IMR-90 (cell line): ENCODE data around the gene LMAN2L. TPM values are rescaled to one million over a fixed set of nuclear protein-coding genes. Genes with fewer than 3 reads are reported as not detected.
A peak's percentile ranks its signal among the peaks of the same experiment; 100 is the strongest.

Source experiments
- ATAC-seq: fragments of 200-7000 bp; cut with Tn5 transposase; 2 replicates; pipeline ENCODE4 v1.9.1; 2020; ENCODE audit warnings: low read depth, mild to moderate bottlenecking, moderate library complexity
- BruUV-seq: library from RNA; stranded (reverse); fragments of 400-500 nt; replicated peaks from 2 replicates; lab custom pipeline; 2021; lab: Mats Ljungman, UMichigan
- CTCF ChIA-PET: fragments of 300-600 bp; formaldehyde crosslinking; extraction: SDS; loops from one replicate; lab custom pipeline; 2021; ENCODE audit warnings: antibody characterized with exemption; lab: Yijun Ruan, JAX
- POLR2A ChIA-PET: fragments of 300-600 bp; sonication (Branson Sonifier 250); formaldehyde crosslinking; loops from one replicate; lab custom pipeline; 2022; ENCODE audit warnings: antibody characterized with exemption; ENCODE audit not compliant: unreplicated experiment; lab: Charles Lee
- DNase-seq: peaks from one replicate; pipeline ENCODE4 v3.0.0; 2013
- H2AFZ ChIP-seq: replicated peaks from 2 replicates; pipeline ENCODE3; 2013; ENCODE audit warnings: low read length, mild to moderate bottlenecking; ENCODE audit not compliant: poor library complexity
- H2AK5ac ChIP-seq: 2 replicates; pipeline ENCODE4 v1.6.1; 2013; ENCODE audit warnings: low read depth, low read length, inconsistent platforms
- H2AK9ac ChIP-seq: replicated peaks from 2 replicates; pipeline ENCODE3; 2013; ENCODE audit warnings: mild to moderate bottlenecking, low read depth, low read length, moderate library complexity; ENCODE audit not compliant: poor library complexity
- H2BK120ac ChIP-seq: 2 replicates; pipeline ENCODE4 v1.6.1; 2013; ENCODE audit warnings: low read depth, low read length, inconsistent platforms
- H2BK15ac ChIP-seq: 3 replicates; pipeline ENCODE4 v1.6.1; 2013; ENCODE audit warnings: low read depth, low read length, inconsistent platforms
- H2BK20ac ChIP-seq: 2 replicates; pipeline ENCODE4 v1.6.1; 2013; ENCODE audit warnings: low read depth, mild to moderate bottlenecking, inconsistent platforms, low read length, moderate library complexity
- H2BK5ac ChIP-seq: 2 replicates; pipeline ENCODE4 v1.6.1; 2013; ENCODE audit warnings: mild to moderate bottlenecking, low read depth, low read length, inconsistent platforms; ENCODE audit not compliant: poor library complexity, severe bottlenecking
- H3K14ac ChIP-seq: replicated peaks from 2 replicates; pipeline ENCODE4 v1.6.1; 2013; ENCODE audit warnings: low read depth, low read length, inconsistent platforms
- H3K18ac ChIP-seq: 2 replicates; pipeline ENCODE4 v1.6.1; 2013; ENCODE audit warnings: low read depth, low read length, control low read depth
- H3K23ac ChIP-seq: 2 replicates; pipeline ENCODE4 v1.6.1; 2013; ENCODE audit warnings: low read depth, low read length, inconsistent platforms
- H3K27ac ChIP-seq: 2 replicates; pipeline ENCODE4 v1.5.1; 2013; ENCODE audit warnings: mild to moderate bottlenecking, control low read depth, low read length; ENCODE audit not compliant: insufficient read depth
- H3K27me3 ChIP-seq: 2 replicates; pipeline ENCODE4 v1.6.1; 2013; ENCODE audit warnings: low read length; ENCODE audit not compliant: control insufficient read depth, insufficient read depth
- H3K36me3 ChIP-seq: 2 replicates; pipeline ENCODE4 v1.6.1; 2013; ENCODE audit warnings: low read length, mixed read lengths; ENCODE audit not compliant: control insufficient read depth, insufficient read depth
- H3K4ac ChIP-seq: 2 replicates; pipeline ENCODE4 v1.6.1; 2013; ENCODE audit warnings: low read depth, low read length, inconsistent platforms
- H3K4me1 ChIP-seq: 2 replicates; pipeline ENCODE4 v1.6.1; 2013; ENCODE audit warnings: low read length, mixed read lengths; ENCODE audit not compliant: control insufficient read depth, insufficient read depth
- H3K4me2 ChIP-seq: 2 replicates; pipeline ENCODE4 v1.6.1; 2013; ENCODE audit warnings: low read depth, mild to moderate bottlenecking, control low read depth, low read length, moderate library complexity
- H3K4me3 ChIP-seq: 2 replicates; pipeline ENCODE4 v1.5.1; 2013; ENCODE audit warnings: low read depth, mild to moderate bottlenecking, control low read depth, low read length, moderate library complexity; ENCODE audit not compliant: insufficient read depth
- H3K56ac ChIP-seq: 2 replicates; pipeline ENCODE4 v1.6.1; 2013; ENCODE audit warnings: low read length, inconsistent platforms; ENCODE audit not compliant: insufficient read depth; ENCODE audit errors: extremely low read depth
- H3K79me1 ChIP-seq, 2 experiments: 2 replicates each; pipeline ENCODE4 v1.6.1; 2013; ENCODE audit warnings: low read length in 2 of 2, inconsistent platforms in 1 of 2, low read depth in 1 of 2
- H3K9ac ChIP-seq: 2 replicates; pipeline ENCODE4 v1.6.1; 2013; ENCODE audit warnings: low read depth, low read length, control low read depth
- H3K9me1 ChIP-seq: 2 replicates; pipeline ENCODE4 v1.6.1; 2013; ENCODE audit warnings: low read length, inconsistent platforms; ENCODE audit not compliant: insufficient read depth
- H3K9me3 ChIP-seq: 2 replicates; pipeline ENCODE4 v1.6.1; 2013; ENCODE audit warnings: low read length; ENCODE audit not compliant: control insufficient read depth, insufficient read depth
- H4K20me1 ChIP-seq: 2 replicates; pipeline ENCODE4 v1.6.1; 2013; ENCODE audit warnings: low read length, inconsistent platforms; ENCODE audit not compliant: insufficient read depth
- H4K5ac ChIP-seq: 2 replicates; pipeline ENCODE4 v1.6.1; 2013; ENCODE audit warnings: mild to moderate bottlenecking, low read depth, low read length, control low read depth
- H4K8ac ChIP-seq, 2 experiments: 2 replicates each; pipeline ENCODE4 v1.6.1; 2013; ENCODE audit warnings: low read depth in 2 of 2, low read length in 2 of 2, control low read depth in 1 of 2, inconsistent platforms in 1 of 2
- H4K91ac ChIP-seq: 2 replicates; pipeline ENCODE4 v1.6.1; 2013; ENCODE audit warnings: low read depth, low read length, inconsistent platforms; ENCODE audit not compliant: insufficient read depth
- BHLHE40 ChIP-seq: fragments of 150-350 bp; IDR thresholded peaks from 2 replicates; pipeline ENCODE4 v1.6.1; 2016; ENCODE audit warnings: mild to moderate bottlenecking, low read depth, low read length
- CEBPB ChIP-seq: IDR thresholded peaks from 2 replicates; pipeline ENCODE4 v1.6.1; 2012; ENCODE audit warnings: low read depth, low read length, improper control_type of control experiment
- ELK1 ChIP-seq: fragments of 150-350 bp; IDR thresholded peaks from 2 replicates; pipeline ENCODE4 v1.6.1; 2016; ENCODE audit warnings: low read depth, mild to moderate bottlenecking, low read length, moderate library complexity, borderline replicate concordance
- MAFK ChIP-seq: IDR thresholded peaks from 2 replicates; pipeline ENCODE4 v1.6.1; 2012; ENCODE audit warnings: low read depth, low read length, improper control_type of control experiment
- NFE2L2 ChIP-seq: fragments of 150-350 bp; IDR thresholded peaks from 2 replicates; pipeline ENCODE4 v1.6.1; 2016; ENCODE audit warnings: low read depth, mild to moderate bottlenecking, low read length
- POLR2A ChIP-seq: IDR thresholded peaks from 2 replicates; pipeline ENCODE4 v1.6.1; 2012; ENCODE audit warnings: mild to moderate bottlenecking, low read depth, low read length
- RAD21 ChIP-seq: IDR thresholded peaks from 2 replicates; pipeline ENCODE4 v1.6.1; 2012; ENCODE audit warnings: low read length, improper control_type of control experiment
- RCOR1 ChIP-seq: IDR thresholded peaks from 2 replicates; pipeline ENCODE4 v1.6.1; 2012; ENCODE audit warnings: mild to moderate bottlenecking, low read length, improper control_type of control experiment; ENCODE audit not compliant: insufficient replicate concordance
- RFX5 ChIP-seq: IDR thresholded peaks from 2 replicates; pipeline ENCODE4 v1.8.0; 2012; ENCODE audit warnings: low read depth, mild to moderate bottlenecking, low read length, moderate library complexity
- WGBS, 2 experiments: methylation state at CpG; one replicate each; pipeline versions ENCODE4 v1.1.5 to v1.1.7; 2013; ENCODE audit warnings: missing lambda C conversion rate in 2 of 2; ENCODE audit not compliant: insufficient read length in 1 of 2; ENCODE audit errors: extremely low coverage in 2 of 2; 5-methylcytosine and 5-hydroxymethylcytosine counted together
- dilution Hi-C: fragments of 300-500 bp; cut with HindIII; formaldehyde crosslinking; loops from one replicate; pipeline ENCODE4 v1.14.3; 2018; ENCODE audit warnings: low sequenced_read_pairs; ENCODE audit not compliant: unreplicated experiment
- in situ Hi-C: fragments of 300-500 bp; cut with MboI; formaldehyde crosslinking; loops from 3 replicates; pipeline ENCODE4 v1.14.3; 2019; ENCODE audit warnings: low sequenced_read_pairs, inconsistent platforms, mixed read lengths
- intact Hi-C: fragments of 100-400 bp; cut with micrococcal nuclease; formaldehyde crosslinking; loops from 2 replicates; pipeline ENCODE4 v1.10.0; 2022
- polyA plus RNA-seq, 3 experiments: library from polyadenylated mRNA; depleted of rRNA; stranded (reverse); fragments of >200 nt; gene quantifications; 2 replicates each; pipeline ENCODE4 v1.2.3, GENCODE V29; 2012; ENCODE audit warnings: low replicate concordance in 1 of 3
- total RNA-seq: library from RNA; depleted of rRNA; stranded (reverse); fragments of >200 nt; gene quantifications from 2 replicates; pipeline ENCODE4 v1.2.3, GENCODE V29; 2012
- TF ChIP-seq, protein P1 (sequence below): fragments of 150-350 bp; IDR thresholded peaks from 2 replicates; pipeline ENCODE4 v1.6.1; 2017; ENCODE audit warnings: mild to moderate bottlenecking, antibody characterized with exemption, low read length, low read depth

Gene LMAN2L
- total and polyA plus RNA-seq, 2 of the 4 experiments (the other 2 are of a cell fraction) = 22.5 to 22.9 TPM

GRCh38 chr2:96773922-96774321, 34.1 kb upstream of the LMAN2L start:
- no TSS peak for BruUV-seq

More at GRCh38 chr2:96773922-96774321, 34.1 kb upstream of the LMAN2L start:
- H2AK9ac ChIP-seq = peak overlapping the region; percentile 88
- no peak overlapping the region for H2BK20ac ChIP-seq
- ATAC-seq = no peak
- H2BK5ac ChIP-seq = no peak overlapping the region
- H3K18ac ChIP-seq = no peak overlapping the region
- no peaks in the 10 kb centered on the region; the same call in 1 of the 2 replicates for H4K20me1 ChIP-seq
- H2BK120ac ChIP-seq = no peak overlapping the region
- H4K5ac ChIP-seq = no peak overlapping the region; the same call in 1 of the 2 replicates
- H3K27me3 ChIP-seq = no peaks in the 10 kb centered on the region
- intact Hi-C loops (no loop called here), in situ Hi-C loops (no loop called here), dilution Hi-C loops (no loop called here)
- WGBS, 2 experiments = 79% methylated on average over 2 of the region's 7 CpGs; no CpG with 5 or more reads in 1 of the 2 experiments
- no peak overlapping the region for H3K23ac ChIP-seq
- H3K14ac ChIP-seq = no peak overlapping the region
- peaks cover 2 to 9% of the 10 kb centered on the region in 2 experiments; a peak in 1 of 4 replicates for H3K79me1 ChIP-seq
- no peaks in the 10 kb centered on the region for H3K9me3 ChIP-seq
- H4K91ac ChIP-seq = no peak overlapping the region; the same call in 1 of the 2 replicates
- H3K4ac ChIP-seq = no peak overlapping the region
- H3K4me2 ChIP-seq = peak overlapping the region; percentile 72
- H4K8ac ChIP-seq = 0 out of 4 replicates have a peak overlapping the region, but pooled peaks of 1 of the 2 experiments have one; percentile 0
- H2AK5ac ChIP-seq = no peak overlapping the region
- no peak overlapping the region for H3K27ac ChIP-seq
- peaks cover 7% of the 10 kb centered on the region; the same call in 1 of the 2 replicates for H3K9me1 ChIP-seq
- ChIA-PET CTCF (interaction anchor here (1.0 to 1.2 kb wide), 2 partner anchors 14 to 84 kb away, joined by 3 read pairs; partner anchors contain the start of genes ANKRD39 and CNNM4), POLR2A (no interaction called here)
- no peak overlapping the region for H3K4me3 ChIP-seq
- peaks cover 7% of the 10 kb centered on the region for H3K4me1 ChIP-seq
- peak overlapping the region; percentile 84 for H2AFZ ChIP-seq
- H3K36me3 ChIP-seq = no peaks in the 10 kb centered on the region
- no peak for TF ChIP-seq MAFK
- no peak for TF ChIP-seq RAD21
- no peak for TF ChIP-seq RCOR1
- no peak for TF ChIP-seq RFX5
- TF ChIP-seq, protein P1, sequence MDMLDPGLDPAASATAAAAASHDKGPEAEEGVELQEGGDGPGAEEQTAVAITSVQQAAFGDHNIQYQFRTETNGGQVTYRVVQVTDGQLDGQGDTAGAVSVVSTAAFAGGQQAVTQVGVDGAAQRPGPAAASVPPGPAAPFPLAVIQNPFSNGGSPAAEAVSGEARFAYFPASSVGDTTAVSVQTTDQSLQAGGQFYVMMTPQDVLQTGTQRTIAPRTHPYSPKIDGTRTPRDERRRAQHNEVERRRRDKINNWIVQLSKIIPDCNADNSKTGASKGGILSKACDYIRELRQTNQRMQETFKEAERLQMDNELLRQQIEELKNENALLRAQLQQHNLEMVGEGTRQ = no peak
- TF ChIP-seq BHLHE40 = no peak
- TF ChIP-seq POLR2A = no peak
- TF ChIP-seq NFE2L2 = no peak
- TF ChIP-seq ELK1 = no peak
- TF ChIP-seq CEBPB = no peak
- H3K56ac ChIP-seq = no peak overlapping the region
- DNase-seq = no peak
- H2BK15ac ChIP-seq = no peak overlapping the region
- H3K9ac ChIP-seq = no peak overlapping the region
